Fibroblast of villous mesenchyme (primary cell): ENCODE data around the gene MINDY3. TPM values are rescaled to one million over a fixed set of nuclear protein-coding genes. Genes with fewer than 3 reads are reported as not detected.

Experiments used
- DNase-seq: peaks from one replicate; pipeline ENCODE4 v3.0.0-alpha.2; 2010; ENCODE audit warnings: low read depth
- H3K4me3 ChIP-seq: 2 replicates; pipeline ENCODE4 v1.5.1; 2011; ENCODE audit warnings: low read depth, mild to moderate bottlenecking, low read length
- total RNA-seq: library from RNA; depleted of rRNA; stranded (reverse); fragments of >200 nt; gene quantifications from 2 replicates; pipeline ENCODE4 v1.2.3, GENCODE V29; 2012
- TF ChIP-seq, protein P1 (sequence below): IDR thresholded peaks from 2 replicates; pipeline ENCODE4 v1.5.1; 2012; ENCODE audit warnings: low read depth, mild to moderate bottlenecking, low read length; ENCODE audit not compliant: insufficient read depth

MINDY3 gene
- total RNA-seq, 1 donor = 39.7 TPM

DNA sequence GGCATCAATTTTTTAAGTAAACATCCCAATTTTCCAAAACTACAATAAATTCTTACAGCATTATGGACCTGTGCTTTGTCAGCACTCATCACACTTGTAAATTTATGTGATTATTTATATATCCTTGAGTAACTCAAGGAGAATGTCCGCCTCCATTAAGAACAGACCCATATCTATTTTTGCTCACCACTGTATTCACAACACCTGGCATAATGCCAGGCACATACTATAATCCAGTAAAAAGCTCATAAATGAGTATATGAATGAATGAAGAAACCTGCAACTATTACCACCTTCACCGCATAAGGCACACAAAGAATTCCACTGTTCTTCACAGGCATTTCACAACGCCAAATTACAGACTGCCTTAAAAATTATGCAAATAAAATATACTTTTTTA, 46.9 kb downstream of the MINDY3 start:
- DNase-seq = peak; percentile 48
- H3K4me3 ChIP-seq = no peak overlapping the region
- TF ChIP-seq, protein P1, sequence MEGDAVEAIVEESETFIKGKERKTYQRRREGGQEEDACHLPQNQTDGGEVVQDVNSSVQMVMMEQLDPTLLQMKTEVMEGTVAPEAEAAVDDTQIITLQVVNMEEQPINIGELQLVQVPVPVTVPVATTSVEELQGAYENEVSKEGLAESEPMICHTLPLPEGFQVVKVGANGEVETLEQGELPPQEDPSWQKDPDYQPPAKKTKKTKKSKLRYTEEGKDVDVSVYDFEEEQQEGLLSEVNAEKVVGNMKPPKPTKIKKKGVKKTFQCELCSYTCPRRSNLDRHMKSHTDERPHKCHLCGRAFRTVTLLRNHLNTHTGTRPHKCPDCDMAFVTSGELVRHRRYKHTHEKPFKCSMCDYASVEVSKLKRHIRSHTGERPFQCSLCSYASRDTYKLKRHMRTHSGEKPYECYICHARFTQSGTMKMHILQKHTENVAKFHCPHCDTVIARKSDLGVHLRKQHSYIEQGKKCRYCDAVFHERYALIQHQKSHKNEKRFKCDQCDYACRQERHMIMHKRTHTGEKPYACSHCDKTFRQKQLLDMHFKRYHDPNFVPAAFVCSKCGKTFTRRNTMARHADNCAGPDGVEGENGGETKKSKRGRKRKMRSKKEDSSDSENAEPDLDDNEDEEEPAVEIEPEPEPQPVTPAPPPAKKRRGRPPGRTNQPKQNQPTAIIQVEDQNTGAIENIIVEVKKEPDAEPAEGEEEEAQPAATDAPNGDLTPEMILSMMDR = no peak

DNA sequence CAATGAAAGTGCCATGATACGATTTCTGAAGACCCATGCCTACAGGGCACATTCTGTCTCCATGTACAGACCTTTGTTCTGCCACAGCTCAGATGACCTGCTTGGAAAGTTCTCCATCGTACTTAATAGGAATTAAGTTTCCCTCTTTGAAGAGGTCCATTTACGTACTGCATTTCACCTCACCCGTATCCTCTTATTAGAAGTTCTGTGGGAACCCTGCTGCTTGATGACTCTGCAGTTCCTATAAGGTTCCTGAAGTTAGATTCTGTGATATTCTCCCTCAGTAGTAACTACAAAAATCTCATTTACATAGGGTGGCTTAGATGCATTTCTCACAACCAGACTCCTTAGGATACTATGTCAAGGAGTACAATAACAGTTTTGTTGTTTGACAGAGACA, 50.9 kb downstream of the MINDY3 start:
- TF ChIP-seq, protein P1 = no peak
- no peak overlapping the region for H3K4me3 ChIP-seq
- no peak for DNase-seq

DNA sequence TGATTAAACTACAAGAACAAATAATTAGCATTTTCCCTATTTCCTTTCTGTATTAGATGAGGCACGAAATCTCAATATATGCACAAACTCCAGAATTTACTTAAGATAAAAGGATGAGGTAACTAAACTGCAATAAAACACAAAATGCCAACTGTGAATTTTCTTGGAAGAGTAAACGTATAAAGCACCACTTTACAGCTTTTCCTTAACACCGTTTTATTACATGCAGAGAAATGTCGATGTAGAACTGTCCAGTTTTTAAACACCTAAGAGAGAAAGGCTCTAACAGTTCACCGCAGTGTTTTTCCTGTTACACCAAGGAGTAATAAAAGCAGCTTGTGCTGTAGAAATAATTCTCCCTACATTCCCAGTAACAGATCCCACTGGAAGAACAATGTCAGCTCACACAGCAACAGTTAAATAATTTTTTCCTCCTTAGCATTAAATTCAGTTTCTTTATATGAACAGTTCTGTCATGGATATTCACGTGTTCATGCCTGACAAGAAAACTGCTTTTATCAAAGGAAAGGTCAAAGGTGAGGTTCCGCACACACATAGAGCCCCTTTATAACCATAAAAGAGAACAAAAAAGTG, 52.0 kb downstream of the MINDY3 start:
- no peak overlapping the region for H3K4me3 ChIP-seq
- no peak for DNase-seq
- TF ChIP-seq, protein P1 = no peak

DNA sequence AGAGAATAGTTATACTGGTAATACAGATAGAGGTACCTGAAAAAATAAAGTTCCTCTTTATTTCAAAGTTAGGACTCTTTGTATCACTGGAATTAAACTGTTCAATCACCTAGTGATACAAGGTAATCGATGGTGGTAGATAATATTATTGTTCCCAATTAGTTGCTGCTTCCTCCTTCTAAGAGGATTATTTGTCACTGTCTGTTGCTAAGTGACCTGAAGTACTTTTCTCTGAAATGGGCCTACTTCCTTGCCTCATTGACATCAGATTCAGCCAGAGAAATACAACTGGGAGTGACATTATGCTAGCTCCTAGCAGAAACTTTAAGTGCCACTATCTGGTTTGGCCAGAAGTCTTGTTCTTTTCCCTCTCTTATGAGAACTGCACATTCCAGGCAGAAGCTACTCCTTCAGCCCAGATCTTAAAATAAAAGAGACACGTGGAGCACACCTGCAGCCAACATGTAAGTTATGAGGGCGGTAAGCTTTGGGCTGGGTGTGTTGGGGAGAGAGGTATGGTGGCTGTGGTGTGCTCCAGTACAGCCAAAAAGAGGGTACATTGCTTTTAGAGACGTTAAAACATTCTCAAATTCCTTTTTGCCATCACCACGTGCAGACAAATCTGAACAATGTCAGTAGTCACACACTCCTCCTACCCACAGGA, 54.8 kb downstream of the MINDY3 start:
- no peak overlapping the region for H3K4me3 ChIP-seq
- no peak for DNase-seq
- TF ChIP-seq, protein P1 = no peak

DNA sequence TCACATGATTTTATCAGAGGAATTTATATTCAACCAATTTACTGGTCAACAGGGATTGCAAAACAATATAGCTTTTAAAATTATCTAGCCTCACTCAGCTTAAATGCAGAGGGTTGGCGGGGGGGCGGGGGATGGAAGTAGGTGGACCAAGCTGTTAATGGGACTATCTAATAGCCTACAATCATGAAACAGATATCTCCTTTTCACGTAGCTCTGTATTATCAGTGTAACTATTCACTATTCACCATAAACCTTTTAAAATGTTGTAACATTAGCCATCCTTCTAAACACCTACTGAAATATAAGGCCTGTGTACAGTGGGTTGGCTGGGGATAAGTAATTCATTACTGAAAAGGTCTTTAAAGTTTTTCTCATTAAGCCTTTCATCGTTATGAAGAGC, 56.2 kb downstream of the MINDY3 start:
- DNase-seq = no peak

DNA sequence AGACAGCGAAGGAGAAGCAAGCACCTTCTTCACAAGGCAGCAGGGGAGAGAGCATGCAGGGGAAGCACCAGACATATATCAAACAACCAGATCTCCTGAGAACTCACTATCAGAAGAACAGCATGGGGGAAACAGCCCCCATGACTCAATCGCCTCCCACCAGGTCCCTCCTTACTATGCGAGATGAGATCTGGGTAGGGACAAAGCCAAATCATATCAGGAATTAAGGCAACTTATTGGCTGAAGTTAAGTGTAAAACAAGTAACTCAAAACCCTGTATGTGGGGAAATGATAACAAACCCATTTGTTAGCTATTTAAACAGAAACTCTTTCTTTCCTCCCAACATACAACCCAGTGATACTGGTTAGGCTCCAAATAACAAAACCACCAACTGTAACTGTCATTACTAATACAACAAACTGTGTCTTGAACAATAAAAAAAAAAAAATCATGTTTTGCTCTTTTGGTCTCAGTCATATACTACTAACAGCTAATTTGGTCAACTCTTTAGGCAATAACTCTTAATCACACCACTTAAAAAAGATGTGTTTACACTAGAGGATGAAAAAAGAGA, 57.8 kb downstream of the MINDY3 start:
- H3K4me3 ChIP-seq = no peak overlapping the region
- TF ChIP-seq, protein P1 = no peak
- DNase-seq = no peak

More for the DNA sequence above, 56.2 kb downstream of the MINDY3 start:
- no peak overlapping the region for H3K4me3 ChIP-seq
- TF ChIP-seq, protein P1 = no peak
